SIG-M5 treated with dmso at 0.1 percent for 504 hours (cell line): Measurements from ENCODE around the gene TPBG.
A peak's percentile ranks its signal among the peaks of the same experiment; 100 is the strongest.

Experiments
- DNase-seq: peaks from one replicate; lab custom pipeline; 2025; ENCODE audit not compliant: unreplicated experiment; lab: John Stamatoyannopoulos, UW

Gene TPBG

GRCh38 chr6:82363428-82364086, at the start of gene TPBG:
TSS of gene TPBG (plus strand) at chr6:82363817. CDS start at chr6:82364962, 1,145 bp downstream.
- peak; percentile 27 for DNase-seq

GRCh38 chr6:82322386-82322785, 41.2 kb upstream of the TPBG start:
- no peak for DNase-seq

DNA sequence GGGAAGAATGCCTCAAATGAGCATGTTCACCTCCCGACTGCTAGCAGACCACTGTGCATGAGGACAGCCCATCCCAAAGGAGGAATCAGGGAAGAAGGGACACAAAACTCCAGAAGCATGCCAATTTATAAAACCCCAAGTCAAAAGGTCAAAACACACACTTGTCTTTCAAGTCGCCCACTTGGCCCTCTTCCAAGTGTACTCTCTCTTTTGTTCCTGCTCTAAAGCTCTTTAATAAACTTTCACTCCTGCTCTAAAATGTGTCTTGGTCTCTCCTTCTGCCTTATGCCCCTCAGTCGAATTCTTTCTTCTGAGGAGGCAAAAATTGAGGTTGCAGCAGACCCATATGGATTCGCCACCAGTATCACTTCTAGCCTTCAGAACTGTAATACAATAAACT, 33.9 kb upstream of the TPBG start:
- DNase-seq: no peak

GRCh38 chr6:82330171-82330804, 33.3 kb upstream of the TPBG start:
- DNase-seq: no peak

DNA sequence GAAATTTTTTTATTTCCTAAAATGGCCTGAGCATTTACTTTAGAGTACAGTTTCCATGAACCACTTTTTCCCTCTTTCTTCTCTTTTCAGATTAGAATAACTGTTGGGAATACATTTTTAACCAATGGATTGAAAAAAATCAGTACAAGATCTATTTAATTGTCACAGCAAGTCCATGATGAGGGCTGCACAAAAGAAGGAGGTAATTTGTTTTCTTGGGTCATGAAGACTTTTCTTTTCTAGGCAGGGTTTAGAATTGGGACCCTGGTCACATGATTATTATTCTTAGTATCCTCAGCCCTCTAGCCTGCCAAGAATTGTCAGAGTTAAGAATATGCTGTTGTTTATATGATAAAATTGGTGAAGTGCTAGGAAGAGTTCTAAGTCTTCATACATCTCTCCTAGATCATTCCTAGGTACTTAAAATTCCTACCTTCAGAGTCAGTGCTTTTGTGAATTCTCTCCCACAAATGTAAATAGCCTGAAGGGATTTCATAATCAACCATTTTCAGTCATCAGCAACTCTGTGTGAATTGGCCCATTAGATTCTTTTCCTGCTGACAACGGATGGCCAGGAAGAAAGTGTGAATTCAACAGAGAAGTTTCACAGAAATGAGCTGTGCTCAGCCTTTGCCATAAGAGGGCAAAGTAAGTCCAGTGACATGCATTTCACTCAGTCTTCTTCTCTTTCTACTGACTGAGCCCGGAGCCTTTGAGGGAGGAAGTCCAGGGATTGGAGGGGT, 32.4 kb upstream of the TPBG start:
- DNase-seq: peak; percentile 7

DNA sequence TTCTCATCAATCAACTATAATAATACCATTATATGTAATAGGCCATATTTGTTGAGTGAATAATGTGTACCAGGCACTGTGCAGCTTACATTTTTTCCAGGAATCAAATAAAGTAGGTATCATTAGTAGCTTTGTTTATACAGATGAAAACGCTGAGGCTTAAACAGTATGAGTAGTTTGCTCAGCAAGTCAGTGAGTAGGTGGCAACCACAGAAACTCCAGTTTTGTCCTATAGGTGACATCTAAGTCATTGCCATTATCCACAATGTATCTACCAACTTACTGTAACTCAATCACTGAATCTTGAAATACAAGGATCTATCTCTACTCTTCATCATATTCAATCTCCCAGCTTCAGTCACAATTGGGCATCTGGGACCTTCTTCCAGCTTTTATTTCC, 29.8 kb upstream of the TPBG start:
- DNase-seq: no peak

- no peak for DNase-seq
Observed at GRCh38 chr6:82337688-82338257, 25.8 kb upstream of the TPBG start.

GRCh38 chr6:82348130-82348529, 15.5 kb upstream of the TPBG start:
- DNase-seq: no peak

- no peak for DNase-seq
Observed at GRCh38 chr6:82353848-82354247, 9.8 kb upstream of the TPBG start.

DNA sequence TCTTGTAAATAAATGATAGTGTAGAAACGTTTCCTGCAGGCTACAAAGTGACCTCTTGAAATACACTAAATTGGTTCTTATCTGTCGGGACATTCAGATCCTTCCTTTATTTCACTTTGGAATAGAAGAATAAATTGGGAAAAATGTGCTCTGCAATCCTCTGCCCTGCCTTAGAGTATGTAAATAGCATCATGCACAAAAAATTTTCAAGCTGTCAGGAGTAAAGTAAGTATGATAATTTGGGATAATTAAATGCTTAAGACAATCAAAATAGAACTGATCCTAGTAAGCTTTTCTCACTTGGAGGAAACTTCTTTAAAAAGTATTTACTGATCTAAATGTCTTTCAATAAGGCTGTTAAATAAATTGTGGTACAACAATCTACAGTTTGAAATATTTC, 3.1 kb upstream of the TPBG start:
- DNase-seq: no peak

- DNase-seq: no peak
Observed at GRCh38 chr6:82361631-82362030, 2.0 kb upstream of the TPBG start.

GRCh38 chr6:82362144-82362543, 1.5 kb upstream of the TPBG start:
- no peak for DNase-seq

GRCh38 chr6:82362878-82363427, 664 bp upstream of the TPBG start:
- no peak for DNase-seq

DNA sequence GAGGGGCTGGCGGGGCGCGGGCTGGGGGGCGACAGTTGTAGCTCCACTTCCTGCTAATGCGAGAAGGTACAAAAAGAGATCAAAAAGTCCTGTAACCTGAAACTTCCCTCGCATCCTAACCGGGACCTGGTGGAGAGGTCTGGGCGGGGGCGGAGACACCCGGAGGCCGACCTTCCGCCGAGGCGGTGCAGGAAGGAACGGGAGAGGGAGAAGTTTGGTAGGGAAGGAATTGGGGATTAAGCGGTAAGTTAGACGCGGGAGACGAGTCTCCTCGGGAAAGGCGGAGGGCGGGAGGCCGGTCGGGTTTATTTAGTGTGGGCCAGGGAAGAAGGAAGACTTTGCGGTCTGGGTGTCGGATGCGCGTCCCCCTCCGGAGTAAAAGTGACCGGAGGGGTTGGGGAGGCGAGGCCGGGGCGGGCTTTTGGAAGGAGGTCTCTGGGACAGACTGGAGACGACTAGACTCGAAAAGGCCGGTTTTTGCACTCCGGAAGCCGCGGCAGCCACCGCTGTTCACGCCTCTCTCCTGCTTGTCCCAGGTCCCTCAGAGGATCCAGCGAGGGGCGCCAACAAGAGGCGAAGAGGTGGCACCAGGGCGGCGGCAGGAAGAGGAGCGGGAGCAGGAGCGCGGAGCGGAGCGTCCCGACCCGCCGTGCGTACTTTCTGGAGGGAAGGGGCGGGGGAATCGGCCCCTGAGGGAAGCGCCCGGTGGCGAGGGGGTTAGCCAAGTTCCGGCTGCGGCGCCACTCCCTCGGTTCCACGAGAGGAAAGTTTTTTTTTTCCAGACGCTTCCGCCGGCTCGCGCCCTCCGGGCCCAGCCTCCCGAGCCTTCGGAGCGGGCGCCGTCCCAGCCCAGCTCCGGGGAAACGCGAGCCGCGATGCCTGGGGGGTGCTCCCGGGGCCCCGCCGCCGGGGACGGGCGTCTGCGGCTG, 734 bp downstream of the TPBG start:
- DNase-seq: no peak

DNA sequence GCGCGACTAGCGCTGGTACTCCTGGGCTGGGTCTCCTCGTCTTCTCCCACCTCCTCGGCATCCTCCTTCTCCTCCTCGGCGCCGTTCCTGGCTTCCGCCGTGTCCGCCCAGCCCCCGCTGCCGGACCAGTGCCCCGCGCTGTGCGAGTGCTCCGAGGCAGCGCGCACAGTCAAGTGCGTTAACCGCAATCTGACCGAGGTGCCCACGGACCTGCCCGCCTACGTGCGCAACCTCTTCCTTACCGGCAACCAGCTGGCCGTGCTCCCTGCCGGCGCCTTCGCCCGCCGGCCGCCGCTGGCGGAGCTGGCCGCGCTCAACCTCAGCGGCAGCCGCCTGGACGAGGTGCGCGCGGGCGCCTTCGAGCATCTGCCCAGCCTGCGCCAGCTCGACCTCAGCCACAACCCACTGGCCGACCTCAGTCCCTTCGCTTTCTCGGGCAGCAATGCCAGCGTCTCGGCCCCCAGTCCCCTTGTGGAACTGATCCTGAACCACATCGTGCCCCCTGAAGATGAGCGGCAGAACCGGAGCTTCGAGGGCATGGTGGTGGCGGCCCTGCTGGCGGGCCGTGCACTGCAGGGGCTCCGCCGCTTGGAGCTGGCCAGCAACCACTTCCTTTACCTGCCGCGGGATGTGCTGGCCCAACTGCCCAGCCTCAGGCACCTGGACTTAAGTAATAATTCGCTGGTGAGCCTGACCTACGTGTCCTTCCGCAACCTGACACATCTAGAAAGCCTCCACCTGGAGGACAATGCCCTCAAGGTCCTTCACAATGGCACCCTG, 1.6 kb downstream of the TPBG start:
- no peak for DNase-seq

GRCh38 chr6:82367704-82368103, 4.1 kb downstream of the TPBG start:
- no peak for DNase-seq

GRCh38 chr6:82370788-82371187, 7.2 kb downstream of the TPBG start:
- DNase-seq: no peak

DNA sequence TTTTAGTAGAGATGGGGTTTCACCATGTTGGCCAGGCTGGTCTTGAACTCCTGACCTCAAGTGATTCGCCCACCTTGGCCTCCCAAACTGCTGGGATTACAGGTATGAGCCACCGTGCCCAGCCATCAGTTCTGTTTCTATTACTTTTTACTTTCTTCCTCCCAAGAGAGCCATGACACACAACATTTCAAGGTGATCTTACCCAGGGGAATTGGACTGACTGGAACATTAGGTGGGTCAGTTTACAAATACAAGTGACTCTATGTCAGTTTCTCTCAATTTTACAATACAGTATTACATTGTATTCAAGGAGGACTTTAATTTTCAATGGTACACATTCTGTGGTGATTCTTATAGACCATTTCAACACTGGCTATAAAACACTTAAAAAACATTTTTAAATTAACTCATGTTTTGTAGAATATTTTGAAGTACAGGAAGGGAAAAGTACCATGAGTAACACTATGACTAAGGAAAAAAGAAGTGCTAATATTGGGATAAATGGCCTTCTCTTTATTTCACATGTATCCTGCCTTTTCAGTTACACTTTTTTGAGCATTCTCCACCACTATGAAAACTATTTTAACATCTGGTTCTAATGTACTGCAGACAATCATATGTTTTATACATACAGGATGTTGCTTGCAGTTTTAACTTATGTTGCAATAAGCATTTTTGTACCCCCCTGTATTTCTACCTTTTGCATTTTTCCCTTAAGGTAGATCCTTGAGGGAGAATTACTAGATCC, 8.4 kb downstream of the TPBG start:
- DNase-seq: no peak

- no peak for DNase-seq
Observed at GRCh38 chr6:82372656-82373055, 9.0 kb downstream of the TPBG start.
